ENCODE measurements around the gene SOX21.
A peak's percentile ranks its signal among the peaks of the same experiment; 100 is the strongest.

SOX21 gene

GRCh38 chr13:94679614-94680013 is 32.7 kb downstream of the SOX21 start:
- DNase-seq (ENCODE audit: low spot score), result no peak

GRCh38 chr13:94678845-94679244 is 33.5 kb downstream of the SOX21 start:
- DNase-seq (ENCODE audit: low spot score), result no peak

GRCh38 chr13:94677799-94678198 is 34.5 kb downstream of the SOX21 start:
- DNase-seq (ENCODE audit: low spot score), result no peak

GRCh38 chr13:94674609-94675348 is 37.6 kb downstream of the SOX21 start:
- peak; percentile 52 for DNase-seq (ENCODE audit: low spot score)

- no peak for DNase-seq (ENCODE audit: low spot score)
These were observed 38.5 kb downstream of the SOX21 start for GRCh38 chr13:94673851-94674250.

- no peak for DNase-seq (ENCODE audit: low spot score)
These were observed 39.9 kb downstream of the SOX21 start for GRCh38 chr13:94672400-94672799.

GRCh38 chr13:94667190-94667589 is 45.2 kb downstream of the SOX21 start:
- no peak for DNase-seq (ENCODE audit: low spot score)

- no peak for DNase-seq (ENCODE audit: low spot score)
These were observed 46.3 kb downstream of the SOX21 start for GRCh38 chr13:94666065-94666464.

GRCh38 chr13:94664889-94665288 is 47.5 kb downstream of the SOX21 start:
- DNase-seq (ENCODE audit: low spot score), result no peak

GRCh38 chr13:94662274-94662945 is 49.9 kb downstream of the SOX21 start:
- no peak for DNase-seq (ENCODE audit: low spot score)

GRCh38 chr13:94661406-94661805 is 50.9 kb downstream of the SOX21 start:
- DNase-seq (ENCODE audit: low spot score), result no peak

GRCh38 chr13:94660695-94661326 is 51.5 kb downstream of the SOX21 start:
- peak; percentile 42 for DNase-seq (ENCODE audit: low spot score)

Data from GM03348 (cell line).